ENCODE results near the gene ITGAV. TPM values are rescaled to one million over a fixed set of nuclear protein-coding genes. Genes with fewer than 3 reads are reported as not detected.

The ITGAV gene
- total RNA-seq, 4 donors from 2014 or later, result 28.9 to 67.0 (median 52.1) TPM

GRCh38 chr2:186716004-186716403, 126.1 kb downstream of the ITGAV start:
- no peak overlapping the region for H3K27ac ChIP-seq
- no peaks in the 10 kb centered on the region for H3K4me1 ChIP-seq
- 78 to 86% methylated on average over 1 of the region's 1 CpG for WGBS, 2 donors (ENCODE audit: low coverage in 1 of 2)
- no peak for DNase-seq
- no peak overlapping the region for H3K4me3 ChIP-seq
- H3K27me3 ChIP-seq, result no peaks in the 10 kb centered on the region
- H3K36me3 ChIP-seq, result no peaks in the 10 kb centered on the region
- H3K9me3 ChIP-seq, result no peaks in the 10 kb centered on the region
- in situ Hi-C loops (cut with MboI; ENCODE audit: low pct_ligation_motif_present in 1 of 4, low pct_unique_long_range_greater_than_20kb in 1 of 4, low sequenced_read_pairs in 3 of 4) (no loop called here), intact Hi-C loops (cut with DNase I; ENCODE audit: low total_unique reads) (no loop called here)
- TF ChIP-seq EP300 (IDR thresholded peaks at IDR 0.05; ENCODE audit: low read depth), result no peak
- TF ChIP-seq CTCF (IDR thresholded peaks at IDR 0.05), result no peak
- TF ChIP-seq POLR2A (IDR thresholded peaks at IDR 0.05), result no peak
- no peak for TF ChIP-seq POLR2AphosphoS5 (IDR thresholded peaks at IDR 0.05)

GRCh38 chr2:186716899-186717298, 127.0 kb downstream of the ITGAV start:
- 69 to 83% methylated on average over 2 of the region's 2 CpGs for WGBS, 2 donors (ENCODE audit: low coverage in 1 of 2)
- in situ Hi-C loops (cut with MboI; ENCODE audit: low pct_ligation_motif_present in 1 of 4, low pct_unique_long_range_greater_than_20kb in 1 of 4, low sequenced_read_pairs in 3 of 4), result no loop called here

GRCh38 chr2:186717320-186718007, 127.6 kb downstream of the ITGAV start:
- TF ChIP-seq POLR2AphosphoS5 (IDR thresholded peaks at IDR 0.05) (no peak), POLR2A (IDR thresholded peaks at IDR 0.05) (no peak), EP300 (IDR thresholded peaks at IDR 0.05; ENCODE audit: low read depth) (no peak), CTCF (IDR thresholded peaks at IDR 0.05) (no peak)
- Histone ChIP-seq H3K9me3 (no peaks in the 10 kb centered on the region), H3K27me3 (no peaks in the 10 kb centered on the region), H3K36me3 (no peaks in the 10 kb centered on the region), H3K4me1 (no peaks in the 10 kb centered on the region), H3K4me3 (no peak overlapping the region), H3K27ac (no peak overlapping the region)
- no peak for DNase-seq
- intact Hi-C loops (cut with DNase I; ENCODE audit: low total_unique reads), result no loop called here
- WGBS, 2 donors (ENCODE audit: low coverage in 1 of 2), result 54 to 63% methylated on average over 3 of the region's 3 CpGs
- in situ Hi-C loops (cut with MboI; ENCODE audit: low pct_ligation_motif_present in 1 of 4, low pct_unique_long_range_greater_than_20kb in 1 of 4, low sequenced_read_pairs in 3 of 4), result no loop called here

More at GRCh38 chr2:186716899-186717298, 127.0 kb downstream of the ITGAV start:
- Histone ChIP-seq H3K9me3 (no peaks in the 10 kb centered on the region), H3K27me3 (no peaks in the 10 kb centered on the region), H3K4me3 (no peak overlapping the region), H3K36me3 (no peaks in the 10 kb centered on the region), H3K27ac (no peak overlapping the region), H3K4me1 (no peaks in the 10 kb centered on the region)
- TF ChIP-seq EP300 (IDR thresholded peaks at IDR 0.05; ENCODE audit: low read depth) (no peak), POLR2A (IDR thresholded peaks at IDR 0.05) (no peak), POLR2AphosphoS5 (IDR thresholded peaks at IDR 0.05) (no peak), CTCF (IDR thresholded peaks at IDR 0.05) (no peak)
- intact Hi-C loops (cut with DNase I; ENCODE audit: low total_unique reads), result no loop called here
- DNase-seq, result no peak

- in situ Hi-C loops (cut with MboI; ENCODE audit: low pct_ligation_motif_present in 1 of 4, low pct_unique_long_range_greater_than_20kb in 1 of 4, low sequenced_read_pairs in 3 of 4) (no loop called here), intact Hi-C loops (cut with DNase I; ENCODE audit: low total_unique reads) (no loop called here)
- no peak overlapping the region for H3K27ac ChIP-seq
- H3K9me3 ChIP-seq, result no peaks in the 10 kb centered on the region
- no peak for TF ChIP-seq CTCF (IDR thresholded peaks at IDR 0.05)
- TF ChIP-seq EP300 (IDR thresholded peaks at IDR 0.05; ENCODE audit: low read depth), result no peak
- no peak for TF ChIP-seq POLR2A (IDR thresholded peaks at IDR 0.05)
- TF ChIP-seq POLR2AphosphoS5 (IDR thresholded peaks at IDR 0.05), result no peak
- WGBS, 2 donors (ENCODE audit: low coverage in 1 of 2), result 88 to 90% methylated on average over 3 of the region's 3 CpGs
- no peaks in the 10 kb centered on the region for H3K36me3 ChIP-seq
- DNase-seq, result no peak
- no peaks in the 10 kb centered on the region for H3K4me1 ChIP-seq
- no peak overlapping the region for H3K4me3 ChIP-seq
- no peaks in the 10 kb centered on the region for H3K27me3 ChIP-seq
Observed at GRCh38 chr2:186718122-186718521, 128.3 kb downstream of the ITGAV start.
